ENCODE measurements around the gene SLC39A7. TPM values are rescaled to one million over a fixed set of nuclear protein-coding genes. Genes with fewer than 3 reads are reported as not detected.
A peak's percentile ranks its signal among the peaks of the same experiment; 100 is the strongest.

SLC39A7 gene
- total RNA-seq, 2 experiments from 2014 or later, result 33.0 to 41.8 TPM

DNA sequence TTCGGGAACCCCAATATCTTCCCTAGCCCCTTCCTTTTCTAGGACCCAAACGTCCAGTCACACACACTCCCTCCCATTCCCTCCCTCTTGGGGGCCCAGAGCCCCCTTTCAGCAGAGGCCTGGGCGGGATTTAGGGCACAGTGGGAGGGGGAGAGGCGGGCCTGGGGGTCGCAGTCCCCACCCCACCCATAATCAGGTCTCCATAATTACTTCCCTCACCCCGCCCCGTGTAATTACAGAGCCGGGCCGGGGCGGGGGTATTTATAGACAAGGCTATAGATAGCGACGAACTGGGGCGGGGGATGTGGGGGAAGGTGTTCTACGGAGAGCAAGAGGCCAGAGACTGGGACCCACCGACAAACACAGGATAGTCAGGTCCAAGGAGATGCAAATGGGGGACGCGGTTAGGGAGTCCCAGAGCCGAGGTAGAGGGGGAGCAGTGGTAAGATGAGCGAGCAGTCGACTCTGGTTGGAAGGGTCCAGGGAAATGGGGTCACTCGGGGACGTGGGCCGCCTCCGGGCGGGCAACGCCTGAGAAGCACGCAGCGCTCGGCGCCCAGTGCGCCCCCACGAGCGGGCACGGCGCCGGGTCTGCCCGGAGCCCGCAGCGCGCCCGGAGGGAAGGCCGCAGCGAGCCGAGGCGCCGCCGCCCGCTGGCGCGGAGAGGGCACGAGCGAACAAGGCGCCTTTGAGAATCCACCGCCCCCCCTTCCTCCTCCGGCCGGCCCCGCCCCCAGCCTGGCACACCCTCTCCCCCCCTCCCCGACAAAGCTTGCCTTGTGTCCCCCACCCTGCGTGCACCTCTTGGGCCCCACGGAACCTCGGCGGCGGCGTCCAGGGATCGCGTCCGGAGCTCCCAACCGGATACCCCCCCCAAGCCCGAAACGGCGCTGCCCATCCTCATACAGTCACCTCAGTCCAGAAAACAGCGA lies 7.7 kb upstream of the SLC39A7 start:
- Mint-ChIP-seq H3K27ac (peak overlapping the region; percentile 53), H3K36me3 (ENCODE audit: low read depth) (peaks cover 27% of the 10 kb centered on the region), H3K27me3 (peaks cover 18% of the 10 kb centered on the region), H3K4me1 (peaks cover 31% of the 10 kb centered on the region), H3K4me3 (no peak overlapping the region), H3K9me3 (ENCODE audit: low read depth) (no peaks in the 10 kb centered on the region)
- no peak for ATAC-seq
- peak; percentile 43 for DNase-seq
- CTCF ChIA-PET, result interaction anchor here (0.7 kb wide), 1 partner anchor 43 kb away, joined by 4 read pairs; no protein-coding TSS in a partner anchor
- intact Hi-C loops (cut with DNase I, micrococcal nuclease), result loop anchor here in 1 of 2 experiments (10.0 kb wide), 1 partner anchor 68 kb away; no protein-coding TSS in a partner anchor
- POLR2A ChIA-PET, result no interaction called here

DNA sequence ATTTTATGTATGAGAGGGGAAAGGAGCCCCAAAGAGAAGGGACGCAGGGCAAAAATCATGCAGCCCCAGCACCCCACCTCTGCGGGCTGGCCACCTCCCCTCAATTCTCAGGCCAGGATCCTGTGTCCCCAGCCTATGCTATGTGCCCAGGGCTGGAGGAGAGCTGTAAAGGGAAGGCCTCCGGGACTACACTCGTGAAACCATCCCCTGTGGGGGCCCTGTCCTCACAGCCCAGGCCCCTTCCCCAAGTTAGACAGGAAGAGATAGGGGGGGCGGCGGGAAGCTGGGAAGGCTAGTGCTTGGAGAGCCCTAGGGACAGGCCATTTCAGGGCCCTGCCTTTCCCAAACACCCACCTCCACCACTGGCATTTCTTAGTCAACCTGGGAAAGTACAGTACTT lies 7.0 kb upstream of the SLC39A7 start:
- H3K4me3 Mint-ChIP-seq, result no peak overlapping the region

DNA sequence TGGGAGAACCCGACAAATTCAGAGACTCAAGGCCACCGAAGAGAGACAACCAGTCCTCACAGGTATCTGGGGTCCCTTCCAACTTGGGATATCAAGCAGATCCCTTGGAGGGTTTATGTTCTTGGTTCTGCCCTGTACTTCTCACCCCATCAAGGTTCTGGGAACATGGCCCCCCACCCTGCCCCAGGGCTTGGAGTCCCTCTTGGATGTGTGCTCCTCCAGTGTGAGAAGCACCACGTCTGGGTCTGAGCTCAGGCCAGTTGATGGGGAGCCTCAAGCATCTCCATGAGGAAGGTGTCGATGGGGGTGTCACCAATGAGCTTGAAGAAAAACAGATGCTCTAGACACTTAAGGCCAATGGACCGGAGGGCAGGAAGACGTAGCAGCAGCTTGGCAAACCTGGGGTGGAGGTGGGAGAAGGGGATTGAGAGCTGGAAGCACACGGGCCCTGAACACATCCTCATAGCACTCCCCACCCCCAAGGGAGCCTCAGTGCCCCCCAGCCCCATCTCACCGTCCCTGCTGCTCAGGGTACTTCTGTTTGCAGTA lies 6.2 kb upstream of the SLC39A7 start:
- intact Hi-C loops (cut with DNase I, micrococcal nuclease), result loop anchor here in 1 of 2 experiments (10.0 kb wide), 1 partner anchor 70 kb away; no protein-coding TSS in a partner anchor
- H3K27me3 Mint-ChIP-seq, result peaks cover 14% of the 10 kb centered on the region
- ATAC-seq (no peak), DNase-seq (no peak)
- peaks cover 28% of the 10 kb centered on the region for H3K36me3 Mint-ChIP-seq (ENCODE audit: low read depth)
- POLR2A ChIA-PET, result no interaction called here
- H3K9me3 Mint-ChIP-seq (ENCODE audit: low read depth), result no peaks in the 10 kb centered on the region
- H3K4me3 Mint-ChIP-seq, result no peak overlapping the region
- peaks cover 45% of the 10 kb centered on the region for H3K4me1 Mint-ChIP-seq
- no peak overlapping the region for H3K27ac Mint-ChIP-seq
- CTCF ChIA-PET, result interaction anchor here (1.0 to 1.1 kb wide), 2 partner anchors 11 to 178 kb away, joined by 3 to 4 read pairs; no protein-coding TSS in a partner anchor

More for the DNA sequence above, 7.0 kb upstream of the SLC39A7 start:
- POLR2A ChIA-PET, result no interaction called here
- CTCF ChIA-PET, result interaction anchor here (0.6 to 0.7 kb wide), 3 partner anchors 42 to 197 kb away, joined by 3 to 4 read pairs (median 4); no protein-coding TSS in a partner anchor
- intact Hi-C loops (cut with DNase I, micrococcal nuclease), result loop anchor here in 1 of 2 experiments (10.0 kb wide), 1 partner anchor 69 kb away; no protein-coding TSS in a partner anchor
- H3K27me3 Mint-ChIP-seq, result peaks cover 15% of the 10 kb centered on the region
- no peak for DNase-seq
- no peak for ATAC-seq
- H3K9me3 Mint-ChIP-seq (ENCODE audit: low read depth), result no peaks in the 10 kb centered on the region
- H3K4me1 Mint-ChIP-seq, result peaks cover 37% of the 10 kb centered on the region
- H3K27ac Mint-ChIP-seq, result no peak overlapping the region
- peaks cover 27% of the 10 kb centered on the region for H3K36me3 Mint-ChIP-seq (ENCODE audit: low read depth)

DNA sequence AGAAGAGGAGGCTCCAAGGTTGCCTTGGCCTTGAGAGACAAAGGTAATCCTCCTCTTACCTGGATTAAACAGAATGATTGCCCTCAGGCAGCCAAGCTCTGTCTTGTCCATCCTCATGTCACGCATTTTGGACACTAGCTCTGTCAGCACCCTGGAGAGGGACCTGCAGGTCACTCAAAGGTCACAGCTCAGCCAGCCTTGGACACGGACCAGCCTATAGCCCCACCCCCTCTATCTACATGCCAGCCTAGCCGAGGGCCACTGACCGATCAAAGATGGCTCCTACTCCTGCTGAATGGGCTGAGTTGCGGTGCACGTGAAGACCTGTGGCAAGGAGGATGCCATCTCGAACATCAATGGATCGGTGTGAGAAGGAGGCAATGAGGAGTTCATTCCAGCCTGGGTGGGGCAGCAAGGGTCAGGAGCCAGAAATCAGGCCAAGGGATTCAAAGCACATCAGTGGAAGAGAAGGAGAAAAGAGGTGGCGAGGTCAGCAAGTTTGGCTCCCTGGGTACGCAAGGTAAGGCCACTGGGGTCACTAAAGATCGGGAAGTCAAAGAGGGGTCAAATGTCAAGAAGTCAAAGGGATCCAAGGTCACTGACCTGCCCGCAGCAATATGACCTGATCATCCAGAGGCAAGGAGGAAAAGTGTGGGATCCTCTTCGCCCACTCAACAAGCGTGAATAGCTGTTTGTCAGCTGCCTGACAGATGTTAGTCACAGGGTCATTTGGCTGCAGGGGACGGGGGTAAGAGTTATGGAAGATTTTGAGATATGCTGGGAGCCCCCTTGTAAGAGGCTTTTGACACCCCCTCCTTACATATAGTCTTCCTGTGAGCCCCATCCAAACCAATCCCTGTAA lies 5.1 kb upstream of the SLC39A7 start:
- peaks cover 30% of the 10 kb centered on the region for H3K36me3 Mint-ChIP-seq (ENCODE audit: low read depth)
- peaks cover 46% of the 10 kb centered on the region for H3K4me1 Mint-ChIP-seq
- DNase-seq (no peak), ATAC-seq (no peak)
- no peak overlapping the region for H3K4me3 Mint-ChIP-seq
- ChIA-PET POLR2A (interaction anchor here (1.7 kb wide), 1 partner anchor 13 kb away, joined by 5 read pairs; the partner anchor contains the start of gene RING1), CTCF (interaction anchor here (0.8 to 1.8 kb wide), 2 partner anchors 53 to 78 kb away, joined by 3 to 4 read pairs; no protein-coding TSS in a partner anchor)
- H3K27me3 Mint-ChIP-seq, result peaks cover 8% of the 10 kb centered on the region
- intact Hi-C loops (cut with DNase I, micrococcal nuclease), result loop anchor here in 1 of 2 experiments (10.0 kb wide), 1 partner anchor 71 kb away; no protein-coding TSS in a partner anchor
- no peak overlapping the region for H3K27ac Mint-ChIP-seq
- H3K9me3 Mint-ChIP-seq (ENCODE audit: low read depth), result no peaks in the 10 kb centered on the region

DNA sequence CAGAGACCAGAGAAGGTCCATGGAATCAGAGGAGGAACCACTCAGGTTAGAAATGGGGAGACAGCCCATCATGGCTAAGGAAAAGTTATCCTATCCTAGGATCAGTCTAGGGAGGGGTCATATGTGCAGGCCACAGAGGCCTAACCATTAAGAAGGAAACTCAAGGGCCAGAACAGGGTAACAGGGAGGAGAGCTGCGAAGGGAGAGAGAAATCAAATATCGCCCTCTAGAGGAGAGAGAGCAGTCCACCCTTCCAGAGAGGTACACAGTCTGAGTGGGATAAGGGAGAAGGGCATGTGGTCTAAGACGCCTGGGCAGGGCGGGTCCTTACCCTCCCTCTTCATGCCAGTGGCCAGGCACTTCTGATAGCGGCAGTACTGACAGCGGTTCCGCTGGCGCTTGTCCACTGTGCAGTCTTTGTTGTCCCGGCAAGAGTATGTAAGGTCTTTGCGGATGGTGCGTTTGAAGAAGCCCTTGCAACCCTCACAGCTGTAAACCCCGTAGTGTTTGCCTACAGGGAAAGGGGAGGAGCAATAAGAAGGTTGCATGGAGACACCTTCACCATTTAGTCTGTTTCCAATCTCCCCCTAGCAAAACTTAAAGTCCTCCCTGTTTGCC lies 3.1 kb upstream of the SLC39A7 start:
- ATAC-seq (peak; percentile 53), DNase-seq (peak; percentile 33)
- H3K9me3 Mint-ChIP-seq (ENCODE audit: low read depth), result no peaks in the 10 kb centered on the region
- peaks cover 53% of the 10 kb centered on the region for H3K4me1 Mint-ChIP-seq
- no peaks in the 10 kb centered on the region for H3K27me3 Mint-ChIP-seq
- intact Hi-C loops (cut with DNase I, micrococcal nuclease), result loop anchor here (1.0 to 10.0 kb wide), 4 partner anchors 36 to 74 kb away; no protein-coding TSS in a partner anchor
- CTCF ChIA-PET, result interaction anchor here (0.6 to 2.3 kb wide), 23 partner anchors 11 to 377 kb away, joined by 3 to 10 read pairs (median 4); partner anchors contain the start of genes HLA-DMA, RING1 and WDR46
- peak overlapping the region; percentile 6 for H3K4me3 Mint-ChIP-seq
- POLR2A ChIA-PET, result interaction anchor here (0.6 to 1.4 kb wide), 2 partner anchors 52 to 57 kb away, joined by 3 to 5 read pairs; no protein-coding TSS in a partner anchor
- H3K36me3 Mint-ChIP-seq (ENCODE audit: low read depth), result peaks cover 47% of the 10 kb centered on the region
- peak overlapping the region; percentile 55 for H3K27ac Mint-ChIP-seq

DNA sequence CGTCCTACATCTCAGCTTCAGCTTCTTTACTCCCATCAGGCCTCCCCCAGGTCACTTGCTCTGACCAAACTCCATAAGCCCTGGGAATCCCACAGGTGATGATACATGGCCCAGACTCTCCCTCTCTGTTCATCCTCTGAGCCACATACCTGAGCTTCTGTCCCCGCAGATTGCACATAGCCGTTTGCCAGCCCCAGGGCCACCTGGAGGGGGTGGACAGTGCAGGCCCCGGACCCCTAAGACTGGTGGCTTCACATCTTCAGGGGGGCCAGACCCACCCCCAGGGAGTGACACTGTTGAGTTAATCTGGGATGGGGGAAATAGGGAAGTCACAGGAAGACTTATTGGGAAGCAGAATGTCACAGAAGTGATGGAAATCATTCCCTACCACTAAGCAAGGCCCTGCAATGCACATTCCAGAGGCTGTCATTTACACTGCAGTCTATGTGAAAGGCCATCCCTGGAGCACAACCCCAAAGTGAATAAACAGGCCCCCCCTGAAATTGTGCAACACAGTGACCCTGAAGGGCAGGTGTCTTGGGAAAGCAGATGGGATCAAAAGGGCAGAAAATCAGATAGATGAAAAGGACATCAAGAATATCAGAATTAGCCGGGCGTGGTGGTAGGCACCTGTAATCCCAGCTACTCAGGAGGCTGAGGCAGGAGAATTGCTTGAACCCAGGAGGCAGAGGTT lies 2.4 kb upstream of the SLC39A7 start:
- DNase-seq (no peak), ATAC-seq (no peak)
- H3K4me3 Mint-ChIP-seq, result peak overlapping the region; percentile 100
- H3K36me3 Mint-ChIP-seq (ENCODE audit: low read depth), result peaks cover 55% of the 10 kb centered on the region
- no peaks in the 10 kb centered on the region for H3K27me3 Mint-ChIP-seq
- H3K9me3 Mint-ChIP-seq (ENCODE audit: low read depth), result no peaks in the 10 kb centered on the region
- CTCF ChIA-PET, result interaction anchor here (0.6 to 2.3 kb wide), 15 partner anchors 10 to 663 kb away, joined by 3 to 10 read pairs (median 5); partner anchors contain the start of genes HLA-DMA and RING1
- H3K4me1 Mint-ChIP-seq, result peaks cover 56% of the 10 kb centered on the region
- intact Hi-C loops (cut with DNase I, micrococcal nuclease), result loop anchor here in 1 of 2 experiments (10.0 kb wide), 1 partner anchor 74 kb away; no protein-coding TSS in a partner anchor
- peak overlapping the region; percentile 76 for H3K27ac Mint-ChIP-seq
- POLR2A ChIA-PET, result interaction anchor here (1.4 kb wide), 1 partner anchor 51 kb away, joined by 5 read pairs; no protein-coding TSS in a partner anchor

DNA sequence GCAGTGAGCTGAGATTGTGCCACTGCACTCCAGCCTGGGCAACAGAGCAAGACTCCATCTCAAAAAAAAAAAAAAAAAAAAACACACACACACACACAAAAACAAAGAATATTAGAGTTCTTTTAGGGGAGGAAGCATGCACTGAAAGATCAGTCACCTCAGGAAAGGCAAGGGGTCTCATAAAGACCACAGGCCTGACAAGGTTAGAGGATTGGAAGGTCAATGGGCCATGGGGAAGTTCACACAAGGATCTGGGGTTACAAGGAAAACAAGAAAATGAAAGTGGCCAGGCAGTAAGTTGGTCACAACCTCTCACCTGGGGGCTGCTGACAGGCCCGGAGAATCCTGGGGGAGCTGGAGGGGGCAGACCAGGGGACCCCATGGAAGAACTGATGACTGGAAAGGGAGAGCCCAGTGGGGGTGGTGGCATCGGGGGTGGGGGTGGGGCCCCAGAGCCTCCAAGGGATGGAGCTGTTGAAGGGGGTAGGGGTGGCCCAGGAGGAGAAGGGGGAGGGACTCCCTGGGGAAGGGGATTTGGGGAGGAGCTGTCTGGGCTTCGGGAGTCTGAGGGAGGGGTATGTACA lies 1.7 kb upstream of the SLC39A7 start:
- POLR2A ChIA-PET, result interaction anchor here (1.0 kb wide), 2 partner anchors 14 to 49 kb away, joined by 3 read pairs; no protein-coding TSS in a partner anchor
- peak overlapping the region; percentile 92 for H3K27ac Mint-ChIP-seq

DNA sequence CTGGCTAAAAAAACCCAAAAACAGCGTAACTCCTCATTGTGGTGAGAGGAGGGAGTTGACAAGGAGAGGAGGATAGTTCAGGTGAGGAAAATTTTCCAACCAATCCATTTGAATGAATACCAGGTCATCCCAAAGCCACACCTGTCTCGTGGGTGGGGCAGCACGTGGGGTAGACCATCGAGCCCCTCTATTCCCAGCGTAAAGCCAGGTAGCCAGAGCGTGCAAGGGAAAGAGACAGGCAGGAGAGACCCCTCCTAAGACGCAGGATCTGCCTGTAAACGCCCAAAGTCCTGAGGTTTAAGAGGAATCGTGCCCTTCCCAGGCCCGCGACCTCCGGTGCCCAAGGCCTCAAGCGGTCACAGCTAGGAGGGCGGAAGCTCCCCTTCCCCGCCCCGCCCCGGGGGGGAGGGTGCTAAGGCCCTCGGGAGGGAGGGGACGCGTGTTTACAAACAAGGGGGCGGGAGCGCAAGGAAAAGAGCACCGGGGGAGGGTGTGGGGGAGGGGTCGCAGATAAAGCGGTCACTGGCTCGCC lies 914 bp upstream of the SLC39A7 start:
- Mint-ChIP-seq H3K27ac (peak overlapping the region; percentile 92), H3K9me3 (ENCODE audit: low read depth) (no peaks in the 10 kb centered on the region), H3K36me3 (ENCODE audit: low read depth) (peaks cover 62% of the 10 kb centered on the region), H3K4me1 (peaks cover 58% of the 10 kb centered on the region), H3K4me3 (peak overlapping the region; percentile 100), H3K27me3 (no peaks in the 10 kb centered on the region)
- DNase-seq (peak; percentile 86), ATAC-seq (peak; percentile 27)
- intact Hi-C loops (cut with DNase I, micrococcal nuclease), result loop anchor here (1.0 to 10.0 kb wide), 24 partner anchors 16 to 1535 kb away; partner anchors contain the start of genes AGPAT1 (in 2 of the 2), CUTA (in 2 of the 2), RNF5 (in 2 of the 2) and VPS52 (in 2 of the 2)
- ChIA-PET POLR2A (interaction anchor here (0.7 to 1.5 kb wide), 4 partner anchors 9 to 50 kb away, joined by 3 to 6 read pairs (median 4); no protein-coding TSS in a partner anchor), CTCF (interaction anchor here (0.6 to 1.5 kb wide), 5 partner anchors 49 to 248 kb away, joined by 3 to 7 read pairs (median 3); no protein-coding TSS in a partner anchor)

More for the DNA sequence above, 1.7 kb upstream of the SLC39A7 start:
- Mint-ChIP-seq H3K9me3 (ENCODE audit: low read depth) (no peaks in the 10 kb centered on the region), H3K27me3 (no peaks in the 10 kb centered on the region), H3K4me3 (peak overlapping the region; percentile 100), H3K4me1 (peaks cover 56% of the 10 kb centered on the region), H3K36me3 (ENCODE audit: low read depth) (peaks cover 61% of the 10 kb centered on the region)
- intact Hi-C loops (cut with DNase I, micrococcal nuclease), result loop anchor here in 1 of 2 experiments (10.0 kb wide), 1 partner anchor 74 kb away; no protein-coding TSS in a partner anchor
- DNase-seq, result no peak
- no peak for ATAC-seq
- CTCF ChIA-PET, result interaction anchor here (0.6 kb wide), 1 partner anchor 662 kb away, joined by 3 read pairs; no protein-coding TSS in a partner anchor

DNA sequence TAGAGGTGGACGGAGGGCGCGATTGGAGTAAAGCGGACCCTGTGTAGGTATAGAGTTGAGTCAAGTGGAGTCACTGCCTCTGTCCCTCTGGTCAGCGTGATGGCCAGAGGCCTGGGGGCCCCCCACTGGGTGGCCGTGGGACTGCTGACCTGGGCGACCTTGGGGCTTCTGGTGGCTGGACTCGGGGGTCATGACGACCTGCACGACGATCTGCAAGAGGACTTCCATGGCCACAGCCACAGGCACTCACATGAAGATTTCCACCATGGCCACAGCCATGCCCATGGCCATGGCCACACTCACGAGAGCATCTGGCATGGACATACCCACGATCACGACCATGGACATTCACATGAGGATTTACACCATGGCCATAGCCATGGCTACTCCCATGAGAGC lies 479 bp downstream of the SLC39A7 start:
- ChIA-PET POLR2A (no interaction called here), CTCF (no interaction called here)
- Mint-ChIP-seq H3K27ac (peak overlapping the region; percentile 99), H3K9me3 (ENCODE audit: low read depth) (no peaks in the 10 kb centered on the region), H3K36me3 (ENCODE audit: low read depth) (peaks cover 50% of the 10 kb centered on the region), H3K4me3 (peak overlapping the region; percentile 100), H3K4me1 (peaks cover 71% of the 10 kb centered on the region), H3K27me3 (no peaks in the 10 kb centered on the region)
- ATAC-seq (no peak), DNase-seq (no peak)
- intact Hi-C loops (cut with DNase I, micrococcal nuclease), result loop anchor here (2.0 to 10.0 kb wide), 11 partner anchors 214 to 1536 kb away; partner anchors contain the start of genes AGPAT1 (in 2 of the 2), RNF5 (in 2 of the 2), C6orf47 (in 1 of the 2) and CLIC1 (in 1 of the 2)

Data from activated CD4-positive, alpha-beta T cell treated with anti-CD3 and anti-CD28 coated beads for 36 hours (primary cell).